ENCODE results near the gene CSMD2.

DNA sequence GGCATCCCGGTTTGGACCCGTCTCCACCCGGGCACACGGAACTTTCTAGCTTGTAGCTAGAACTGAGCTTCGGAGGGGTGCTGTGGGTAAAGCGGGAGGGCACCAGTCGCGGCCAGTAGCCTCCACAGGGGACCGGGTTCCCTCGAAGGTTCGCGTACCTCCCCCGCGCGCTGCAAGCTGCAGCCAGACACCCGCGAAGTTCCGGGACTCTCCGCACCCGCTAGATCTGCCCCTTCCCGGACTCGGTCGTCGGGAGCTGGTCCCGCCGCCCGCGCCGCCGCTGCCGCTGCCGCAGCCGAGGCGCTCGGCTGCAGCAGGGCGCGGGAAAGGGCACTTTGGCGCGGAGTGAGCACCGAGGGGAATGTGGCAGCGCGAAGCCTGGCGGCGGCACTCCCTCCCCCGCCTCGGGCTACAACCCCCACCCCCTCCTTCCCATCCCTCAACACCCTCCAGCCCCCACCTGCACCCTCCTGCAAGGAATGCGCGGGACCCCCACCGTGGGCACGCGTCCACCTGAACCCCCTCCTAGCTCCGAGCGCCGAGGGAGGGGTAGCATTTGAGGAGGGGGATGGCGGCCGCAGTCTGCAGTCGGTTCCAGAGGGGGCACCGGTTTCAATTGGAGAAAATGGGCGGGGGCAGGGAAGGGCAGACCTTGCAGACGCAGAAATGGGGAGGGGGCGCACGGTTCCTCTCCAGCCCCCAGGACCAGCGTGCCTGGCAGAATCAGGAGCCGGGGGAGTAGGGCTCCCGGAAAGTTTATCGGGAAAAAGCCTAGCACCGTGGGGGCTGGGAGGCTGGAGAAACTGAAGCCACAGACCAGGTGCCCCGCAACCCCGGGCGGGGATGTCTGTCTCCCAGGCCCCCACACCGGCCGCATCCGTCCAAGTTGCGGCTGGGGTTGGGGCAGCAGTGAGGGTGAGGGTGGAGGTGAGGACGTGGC lies 968 bp downstream of the CSMD2 start:
- TF ChIP-seq, protein P1, sequence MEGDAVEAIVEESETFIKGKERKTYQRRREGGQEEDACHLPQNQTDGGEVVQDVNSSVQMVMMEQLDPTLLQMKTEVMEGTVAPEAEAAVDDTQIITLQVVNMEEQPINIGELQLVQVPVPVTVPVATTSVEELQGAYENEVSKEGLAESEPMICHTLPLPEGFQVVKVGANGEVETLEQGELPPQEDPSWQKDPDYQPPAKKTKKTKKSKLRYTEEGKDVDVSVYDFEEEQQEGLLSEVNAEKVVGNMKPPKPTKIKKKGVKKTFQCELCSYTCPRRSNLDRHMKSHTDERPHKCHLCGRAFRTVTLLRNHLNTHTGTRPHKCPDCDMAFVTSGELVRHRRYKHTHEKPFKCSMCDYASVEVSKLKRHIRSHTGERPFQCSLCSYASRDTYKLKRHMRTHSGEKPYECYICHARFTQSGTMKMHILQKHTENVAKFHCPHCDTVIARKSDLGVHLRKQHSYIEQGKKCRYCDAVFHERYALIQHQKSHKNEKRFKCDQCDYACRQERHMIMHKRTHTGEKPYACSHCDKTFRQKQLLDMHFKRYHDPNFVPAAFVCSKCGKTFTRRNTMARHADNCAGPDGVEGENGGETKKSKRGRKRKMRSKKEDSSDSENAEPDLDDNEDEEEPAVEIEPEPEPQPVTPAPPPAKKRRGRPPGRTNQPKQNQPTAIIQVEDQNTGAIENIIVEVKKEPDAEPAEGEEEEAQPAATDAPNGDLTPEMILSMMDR (conservative IDR thresholded peaks at IDR 0.05; ENCODE audit: low read depth, low read length): no peak
- peak; percentile 54 for TF ChIP-seq EZH2 (IDR thresholded peaks at IDR 0.05; ENCODE audit: borderline replicate concordance, low read depth, low read length, poor library complexity, severe bottlenecking)
